K562 treated with DMSO at 1 percent for 48 hours (cell line): ENCODE measurements around the gene TBX21. TPM values are rescaled to one million over a fixed set of nuclear protein-coding genes. Genes with fewer than 3 reads are reported as not detected.

Experiments used
- total RNA-seq: library from RNA; unstranded; fragments of 300-600 nt; gene quantifications from 2 replicates; pipeline ENCODE4 v1.2.3, GENCODE V29; 2022; ENCODE audit warnings: low replicate concordance; ENCODE audit errors: extremely low read depth

TBX21 gene
- not detected in 2 replicates for total RNA-seq

DNA sequence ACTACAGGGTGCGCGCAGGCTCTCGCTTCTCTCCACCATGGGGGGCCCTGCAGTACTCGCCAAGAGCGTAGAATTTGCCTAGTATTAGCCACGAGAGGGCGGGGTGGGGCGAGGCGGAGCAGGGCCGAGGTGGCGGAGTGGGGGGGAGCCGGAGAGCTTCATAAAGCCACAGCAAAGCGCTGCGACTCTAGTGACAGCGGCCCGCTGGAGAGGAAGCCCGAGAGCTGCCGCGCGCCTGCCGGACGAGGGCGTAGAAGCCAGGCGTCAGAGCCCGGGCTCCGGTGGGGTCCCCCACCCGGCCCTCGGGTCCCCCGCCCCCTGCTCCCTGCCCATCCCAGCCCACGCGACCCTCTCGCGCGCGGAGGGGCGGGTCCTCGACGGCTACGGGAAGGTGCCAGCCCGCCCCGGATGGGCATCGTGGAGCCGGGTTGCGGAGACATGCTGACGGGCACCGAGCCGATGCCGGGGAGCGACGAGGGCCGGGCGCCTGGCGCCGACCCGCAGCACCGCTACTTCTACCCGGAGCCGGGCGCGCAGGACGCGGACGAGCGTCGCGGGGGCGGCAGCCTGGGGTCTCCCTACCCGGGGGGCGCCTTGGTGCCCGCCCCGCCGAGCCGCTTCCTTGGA, at the start of gene TBX21:
TBX21 (plus strand) TSS at position 190 of the 627 bp plus-strand sequence; CDS start at position 409, 219 bp downstream.

DNA sequence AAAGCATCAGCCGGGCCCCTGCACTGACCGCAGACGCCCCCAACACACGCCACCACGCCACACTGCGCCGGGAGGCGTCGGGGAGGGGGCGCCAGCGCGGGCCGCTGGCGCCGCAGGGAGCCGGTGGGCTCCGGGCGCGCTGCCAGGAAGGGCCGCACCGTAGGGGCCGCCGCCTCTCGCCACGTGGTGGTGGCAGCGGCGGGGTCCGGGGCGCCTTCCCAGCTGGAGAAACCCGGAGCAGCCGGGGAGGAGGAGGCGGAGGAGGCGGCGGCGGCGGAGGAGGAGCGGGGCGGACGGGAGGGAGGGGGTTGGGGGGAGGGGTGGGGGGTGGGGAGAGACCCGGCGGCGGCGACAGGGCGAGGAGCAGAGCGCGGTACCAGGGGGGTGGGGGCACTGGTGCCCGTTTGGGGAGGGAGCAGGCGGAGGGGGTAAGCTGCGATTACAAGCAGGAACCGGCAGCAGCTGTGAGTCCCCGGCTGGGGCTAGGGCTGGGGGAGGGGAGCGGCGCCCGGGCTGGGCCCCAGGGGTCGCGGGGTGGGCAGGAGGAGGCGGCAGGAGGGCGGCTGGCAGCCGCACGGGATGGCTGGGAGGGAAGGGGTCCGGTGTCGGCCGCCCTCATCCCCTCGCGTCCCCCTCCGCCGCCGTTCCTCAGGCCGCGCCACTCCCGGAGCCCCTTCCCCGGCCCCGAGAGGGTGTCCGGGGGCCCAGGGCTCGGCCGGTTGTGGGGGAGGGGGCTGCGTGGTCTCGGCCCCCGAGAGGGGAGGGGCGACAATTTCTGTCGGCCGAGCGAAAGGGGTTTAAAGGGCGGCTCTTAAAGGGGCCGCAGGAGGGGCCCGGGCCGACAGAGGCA, 39.1 kb upstream of the TBX21 start, which contains the start of gene TBKBP1:
TBKBP1 (plus strand) TSS at position 431 of the 850 bp plus-strand sequence. CDS start 1,952 bp downstream, outside the sequence.

Other genes starting within 250 kb of the TBX21 start
- not detected in 2 replicates for gene NPEPPS, start 202.1 kb upstream of the TBX21 start, total RNA-seq
- 125 TPM in 1 of 2 replicates, not detected in the other for gene KPNB1, start 83.3 kb upstream of the TBX21 start, total RNA-seq
- not detected in 2 replicates for gene TBKBP1, start 39.1 kb upstream of the TBX21 start, total RNA-seq
- gene OSBPL7, start 88.6 kb downstream of the TBX21 start, total RNA-seq = not detected in 2 replicates
- gene MRPL10, start 98.3 kb downstream of the TBX21 start, total RNA-seq = not detected in 2 replicates
- gene LRRC46, start 98.4 kb downstream of the TBX21 start, total RNA-seq = not detected in 2 replicates
- not detected in 2 replicates for gene SCRN2, start 108.0 kb downstream of the TBX21 start, total RNA-seq
- not detected in 2 replicates for gene SP6, start 117.9 kb downstream of the TBX21 start, total RNA-seq
- not detected in 2 replicates for gene SP2, start 163.0 kb downstream of the TBX21 start, total RNA-seq
- gene PNPO, start 208.3 kb downstream of the TBX21 start, total RNA-seq = not detected in 2 replicates
- not detected in 2 replicates for gene PRR15L, start 224.6 kb downstream of the TBX21 start, total RNA-seq
- gene CDK5RAP3, start 237.9 kb downstream of the TBX21 start, total RNA-seq = not detected in 2 replicates